ENCODE measurements around the gene TRIP12.
"Not testable (repeated sequence)": the region's sequence is repeated elsewhere in the genome, so short reads cannot be mapped to it uniquely, and the experiment has no call there.

Gene TRIP12

GRCh38 chr2:229942671-229943070 lies 20.9 kb upstream of the TRIP12 start:
- H3K4me1 ChIP-seq: 0 out of 2 replicates have a peak, but pooled peaks cover 3% of the 10 kb centered on the region

GRCh38 chr2:229937537-229937936 lies 15.7 kb upstream of the TRIP12 start:
- H3K9me3 ChIP-seq: no peaks in the 10 kb centered on the region
- no peak for TF ChIP-seq CTCF (IDR thresholded peaks at IDR 0.05; ENCODE audit: low read depth, low read length)
- no peaks in the 10 kb centered on the region for H3K27me3 ChIP-seq
- no peak overlapping the region for H3K4me3 ChIP-seq (ENCODE audit: low read depth, low read length)
- H3K4me1 ChIP-seq: no peaks in the 10 kb centered on the region
- no peaks in the 10 kb centered on the region; the same call in 1 of the 2 replicates for H3K36me3 ChIP-seq
- DNase-seq: no peak

More at GRCh38 chr2:229942671-229943070, 20.9 kb upstream of the TRIP12 start:
- H3K36me3 ChIP-seq: no peaks in the 10 kb centered on the region
- TF ChIP-seq CTCF (IDR thresholded peaks at IDR 0.05; ENCODE audit: low read depth, low read length): no peak
- no peaks in the 10 kb centered on the region for H3K27me3 ChIP-seq
- H3K9me3 ChIP-seq: no peaks in the 10 kb centered on the region
- no peak for DNase-seq
- H3K4me3 ChIP-seq (ENCODE audit: low read depth, low read length): no peak overlapping the region

GRCh38 chr2:229931241-229931640 lies 9.4 kb upstream of the TRIP12 start:
- Histone ChIP-seq H3K27me3 (no peaks in the 10 kb centered on the region), H3K9me3 (no peaks in the 10 kb centered on the region), H3K4me3 (ENCODE audit: low read depth, low read length) (no peak overlapping the region), H3K36me3 (no peaks in the 10 kb centered on the region; the same call in 1 of the 2 replicates), H3K4me1 (no peaks in the 10 kb centered on the region)
- no peak for TF ChIP-seq CTCF (IDR thresholded peaks at IDR 0.05; ENCODE audit: low read depth, low read length)
- no peak for DNase-seq

- Histone ChIP-seq H3K9me3 (no peaks in the 10 kb centered on the region), H3K4me3 (ENCODE audit: low read depth, low read length) (no peak overlapping the region)
Measured at GRCh38 chr2:229930656-229931055, 8.8 kb upstream of the TRIP12 start.

GRCh38 chr2:229927817-229928321 lies 6.1 kb upstream of the TRIP12 start:
- no peak for TF ChIP-seq CTCF (IDR thresholded peaks at IDR 0.05; ENCODE audit: low read depth, low read length)
- no peak for DNase-seq
- no peaks in the 10 kb centered on the region for H3K4me1 ChIP-seq
- no peaks in the 10 kb centered on the region for H3K9me3 ChIP-seq
- no peaks in the 10 kb centered on the region for H3K27me3 ChIP-seq
- H3K36me3 ChIP-seq: no peaks in the 10 kb centered on the region
- H3K4me3 ChIP-seq (ENCODE audit: low read depth, low read length): no peak overlapping the region

More at GRCh38 chr2:229930656-229931055, 8.8 kb upstream of the TRIP12 start:
- Histone ChIP-seq H3K36me3 (no peaks in the 10 kb centered on the region; the same call in 1 of the 2 replicates), H3K27me3 (no peaks in the 10 kb centered on the region), H3K4me1 (no peaks in the 10 kb centered on the region)
- no peak for DNase-seq
- TF ChIP-seq CTCF (IDR thresholded peaks at IDR 0.05; ENCODE audit: low read depth, low read length): no peak

- Histone ChIP-seq H3K36me3 (no peaks in the 10 kb centered on the region; the same call in 1 of the 2 replicates), H3K4me3 (ENCODE audit: low read depth, low read length) (no peak overlapping the region), H3K27me3 (no peaks in the 10 kb centered on the region), H3K4me1 (no peaks in the 10 kb centered on the region), H3K9me3 (no peaks in the 10 kb centered on the region)
- no peak for DNase-seq
- no peak for TF ChIP-seq CTCF (IDR thresholded peaks at IDR 0.05; ENCODE audit: low read depth, low read length)
Measured at GRCh38 chr2:229925201-229925600, 3.4 kb upstream of the TRIP12 start.

- H3K27me3 ChIP-seq; H3K4me1 ChIP-seq; H3K4me3 ChIP-seq (ENCODE audit: low read depth, low read length); H3K36me3 ChIP-seq; DNase-seq; H3K9me3 ChIP-seq: not testable (repeated sequence)
Measured at GRCh38 chr2:229924541-229924940, 2.7 kb upstream of the TRIP12 start.
